SK-N-SH (cell line): ENCODE results near the gene SLC22A17. TPM values are rescaled to one million over a fixed set of nuclear protein-coding genes. Genes with fewer than 3 reads are reported as not detected.

Source experiments
- CTCF ChIA-PET: fragments of 300-600, 350-600 bp; formaldehyde crosslinking; extraction: SDS; loops from one replicate; lab custom pipeline; 2021; lab: Yijun Ruan, JAX
- POLR2A ChIA-PET: fragments of 350-600 bp; sonication (Branson Sonifier 250); formaldehyde crosslinking; extraction: SDS; loops from one replicate; lab custom pipeline; 2020; ENCODE audit warnings: antibody characterized with exemption, inconsistent platforms; lab: Yijun Ruan, JAX
- DNase-seq: peaks from one replicate; pipeline ENCODE4 v3.0.0; 2012
- H2AFZ ChIP-seq: fragments of 200-600 bp; sonication (generic); 2 replicates; pipeline ENCODE4 v1.8.1; 2016; ENCODE audit warnings: antibody characterized with exemption, mild to moderate bottlenecking, low read depth
- H3F3A ChIP-seq: fragments of 200-600 bp; sonication (generic); replicated peaks from 2 replicates; pipeline ENCODE3; 2016; ENCODE audit warnings: antibody characterized with exemption, mild to moderate bottlenecking; ENCODE audit not compliant: insufficient read depth
- H3K27ac ChIP-seq, 2 experiments: fragments of 200-500 bp in 1 of 2; fragments of 200-600 bp in 1 of 2; sonication (Bioruptor generic) in 1 of 2; sonication (generic), shearing (Covaris generic) in 1 of 2; 2 replicates each; pipeline versions ENCODE4 v1.5.1 to v1.6.1; 2014 to 2016; ENCODE audit warnings: low read depth in 2 of 2, inconsistent platforms in 1 of 2, low read length in 1 of 2, mild to moderate bottlenecking in 1 of 2, mixed read lengths in 1 of 2
- H3K27me3 ChIP-seq: fragments of 200-600 bp; sonication (generic), shearing (Covaris generic); 2 replicates; pipeline ENCODE4 v1.6.1; 2016; ENCODE audit warnings: mixed run types; ENCODE audit not compliant: insufficient read depth
- H3K36me3 ChIP-seq, 2 experiments: fragments of 200-500 bp in 1 of 2; fragments of 200-600 bp in 1 of 2; sonication (Bioruptor generic) in 1 of 2; sonication (generic) in 1 of 2; replicated peaks in 1 of 2; 2 replicates each; pipeline versions ENCODE3 to v1.5.1; 2014 to 2016; ENCODE audit warnings: low read length in 1 of 2, mild to moderate bottlenecking in 1 of 2; ENCODE audit not compliant: insufficient read depth in 2 of 2, control insufficient read depth in 1 of 2
- H3K4me1 ChIP-seq, 2 experiments: fragments of 200-500 bp in 1 of 2; fragments of 200-600 bp in 1 of 2; sonication (Bioruptor generic) in 1 of 2; sonication (generic), shearing (Covaris generic) in 1 of 2; 2 replicates each; pipeline versions ENCODE4 v1.5.1 to v1.6.1; 2014 to 2016; ENCODE audit warnings: low read depth in 1 of 2, low read length in 1 of 2, mixed run types in 1 of 2; ENCODE audit not compliant: insufficient read depth in 2 of 2, control insufficient read depth in 1 of 2
- H3K4me2 ChIP-seq: fragments of 200-600 bp; sonication (generic), shearing (Covaris generic); 2 replicates; pipeline ENCODE4 v1.6.1; 2017; ENCODE audit warnings: mixed run types
- H3K4me3 ChIP-seq, 2 experiments: fragments of 200-500 bp in 1 of 2; fragments of 200-600 bp in 1 of 2; sonication (Bioruptor generic) in 1 of 2; sonication (generic), shearing (Covaris generic) in 1 of 2; 2 replicates each; pipeline versions ENCODE4 v1.5.1 to v1.8.1; 2014 to 2016; ENCODE audit warnings: low read depth in 2 of 2, inconsistent platforms in 1 of 2, low read length in 1 of 2, mild to moderate bottlenecking in 1 of 2, mixed read lengths in 1 of 2, moderate library complexity in 1 of 2
- H3K79me2 ChIP-seq: fragments of 200-600 bp; sonication (generic); 2 replicates; pipeline ENCODE4 v1.8.1; 2017; ENCODE audit warnings: mild to moderate bottlenecking; ENCODE audit not compliant: insufficient read depth
- H3K9ac ChIP-seq: fragments of 200-600 bp; sonication (generic); 2 replicates; pipeline ENCODE4 v1.6.1; 2017; ENCODE audit warnings: mixed run types
- H3K9me2 ChIP-seq: fragments of 200-600 bp; sonication (generic); 2 replicates; pipeline ENCODE4 v1.6.1; 2017; ENCODE audit warnings: mixed run types
- H3K9me3 ChIP-seq: fragments of 200-600 bp; sonication (generic); 2 replicates; pipeline ENCODE4 v1.6.1; 2017; ENCODE audit warnings: mixed run types, mild to moderate bottlenecking, moderate library complexity
- H4K20me1 ChIP-seq: fragments of 200-600 bp; sonication (generic); 2 replicates; pipeline ENCODE4 v1.6.1; 2017; ENCODE audit warnings: mild to moderate bottlenecking, mixed run types; ENCODE audit not compliant: insufficient read depth
- CHD2 ChIP-seq: fragments of 150-350 bp; IDR thresholded peaks from 2 replicates; pipeline ENCODE4 v1.6.1; 2018; ENCODE audit warnings: low read length; ENCODE audit not compliant: partially characterized antibody
- FOSL2 ChIP-seq: IDR thresholded peaks from 2 replicates; pipeline ENCODE4 v1.4.0; 2012; ENCODE audit warnings: low read depth, mild to moderate bottlenecking, moderate library complexity, borderline replicate concordance
- FOXJ3 ChIP-seq: sonication (generic); formaldehyde crosslinking; IDR thresholded peaks from 2 replicates; pipeline ENCODE4 v1.5.1; 2020; ENCODE audit warnings: mild to moderate bottlenecking, missing genetic modification reagents
- GABPA ChIP-seq: IDR thresholded peaks from 2 replicates; pipeline ENCODE4 v1.4.0; 2012; ENCODE audit warnings: low read depth, mild to moderate bottlenecking
- GATA2 ChIP-seq: sonication (generic); formaldehyde crosslinking; IDR thresholded peaks from 2 replicates; pipeline ENCODE4 v1.5.0; 2020; ENCODE audit warnings: mild to moderate bottlenecking, missing genetic modification reagents
- RAD21 ChIP-seq: IDR thresholded peaks from 2 replicates; pipeline ENCODE4 v1.6.1; 2012; ENCODE audit warnings: mild to moderate bottlenecking, low read length
- USF1 ChIP-seq: IDR thresholded peaks from 2 replicates; pipeline ENCODE4 v1.4.0; 2012; ENCODE audit warnings: low read depth, borderline replicate concordance
- WGBS: methylation state at CpG from one replicate; pipeline ENCODE4 v1.1.6; 2017; ENCODE audit warnings: low lambda C conversion rate; 5-methylcytosine and 5-hydroxymethylcytosine counted together
- polyA plus RNA-seq, 3 experiments: library from polyadenylated mRNA; depleted of rRNA; stranded (reverse); fragments of >200 nt; gene quantifications; 2 replicates each; pipeline ENCODE4 v1.2.3, GENCODE V29; 2012
- TF ChIP-seq, protein P1 (sequence below): fragments of 200-600 bp; sonication (generic); IDR thresholded peaks from 2 replicates; pipeline ENCODE4 v1.6.1; 2017; ENCODE audit warnings: antibody characterized with exemption, mild to moderate bottlenecking, moderate library complexity

The SLC22A17 gene
- polyA plus RNA-seq, 1 of the 3 experiments (the other 2 are of a cell fraction) = 27.2 TPM

DNA sequence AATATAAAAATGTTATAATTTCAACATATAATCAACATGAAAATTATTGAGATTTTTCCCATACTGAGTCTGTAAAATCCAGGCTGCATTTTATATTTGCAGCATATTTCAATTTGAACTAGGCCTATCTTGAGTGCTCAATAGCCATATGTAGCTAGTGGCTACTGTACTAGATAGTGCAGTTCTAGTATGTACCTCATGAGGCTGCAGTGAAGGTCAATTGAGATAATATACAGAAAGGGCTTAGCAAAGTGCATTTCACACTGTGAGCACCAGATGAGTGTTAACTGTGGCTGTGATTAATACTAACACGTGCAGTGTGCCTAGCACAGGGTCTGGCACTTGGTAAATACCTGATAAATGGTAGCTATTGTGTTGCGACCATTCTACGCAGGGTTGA is 5.4 kb upstream of the SLC22A17 start:
- Histone ChIP-seq H3K4me3 (no peak overlapping the region), H3K4me1 (peaks cover 0 to 4% of the 10 kb centered on the region in 2 experiments; a peak in 2 of 4 replicates), H3K9ac (no peak overlapping the region), H3K27ac (no peak overlapping the region), H3K27me3 (no peaks in the 10 kb centered on the region), H3K9me2 (no peaks in the 10 kb centered on the region), H3K79me2 (no peaks in the 10 kb centered on the region), H3F3A (no peaks in the 10 kb centered on the region), H3K4me2 (no peak overlapping the region), H4K20me1 (no peaks in the 10 kb centered on the region), H3K36me3 (peaks cover 0 to 2% of the 10 kb centered on the region in 2 experiments), H2AFZ (no peak overlapping the region), H3K9me3 (no peaks in the 10 kb centered on the region)
- ChIA-PET POLR2A (interaction anchor here (0.6 kb wide), 1 partner anchor 55 kb away, joined by 3 read pairs; no protein-coding TSS in a partner anchor), CTCF (interaction anchor here (1.8 to 6.4 kb wide), 2 partner anchors 12 to 23 kb away, joined by 8 to 42 read pairs; no protein-coding TSS in a partner anchor)
- 84% methylated on average over 3 of the region's 3 CpGs for WGBS
- DNase-seq = no peak
- TF ChIP-seq FOXJ3 (CRISPR knock-in tag) (no peak), GABPA (no peak)

- Histone ChIP-seq H3F3A (no peaks in the 10 kb centered on the region), H3K9me3 (no peaks in the 10 kb centered on the region), H3K79me2 (no peaks in the 10 kb centered on the region), H4K20me1 (no peaks in the 10 kb centered on the region), H3K4me1 (peaks cover 0 to 4% of the 10 kb centered on the region in 2 experiments; a peak in 2 of 4 replicates), H3K36me3 (peaks cover 0 to 2% of the 10 kb centered on the region in 2 experiments), H3K27ac (no peak overlapping the region), H3K27me3 (no peaks in the 10 kb centered on the region), H2AFZ (no peak overlapping the region), H3K4me2 (no peak overlapping the region), H3K4me3 (no peak overlapping the region), H3K9me2 (no peaks in the 10 kb centered on the region), H3K9ac (no peak overlapping the region)
- CTCF ChIA-PET = interaction anchor here (0.8 to 6.4 kb wide), 3 partner anchors 24 to 35 kb away, joined by 3 to 42 read pairs (median 6); no protein-coding TSS in a partner anchor
- TF ChIP-seq GATA2 = no peak
- TF ChIP-seq, protein P1, sequence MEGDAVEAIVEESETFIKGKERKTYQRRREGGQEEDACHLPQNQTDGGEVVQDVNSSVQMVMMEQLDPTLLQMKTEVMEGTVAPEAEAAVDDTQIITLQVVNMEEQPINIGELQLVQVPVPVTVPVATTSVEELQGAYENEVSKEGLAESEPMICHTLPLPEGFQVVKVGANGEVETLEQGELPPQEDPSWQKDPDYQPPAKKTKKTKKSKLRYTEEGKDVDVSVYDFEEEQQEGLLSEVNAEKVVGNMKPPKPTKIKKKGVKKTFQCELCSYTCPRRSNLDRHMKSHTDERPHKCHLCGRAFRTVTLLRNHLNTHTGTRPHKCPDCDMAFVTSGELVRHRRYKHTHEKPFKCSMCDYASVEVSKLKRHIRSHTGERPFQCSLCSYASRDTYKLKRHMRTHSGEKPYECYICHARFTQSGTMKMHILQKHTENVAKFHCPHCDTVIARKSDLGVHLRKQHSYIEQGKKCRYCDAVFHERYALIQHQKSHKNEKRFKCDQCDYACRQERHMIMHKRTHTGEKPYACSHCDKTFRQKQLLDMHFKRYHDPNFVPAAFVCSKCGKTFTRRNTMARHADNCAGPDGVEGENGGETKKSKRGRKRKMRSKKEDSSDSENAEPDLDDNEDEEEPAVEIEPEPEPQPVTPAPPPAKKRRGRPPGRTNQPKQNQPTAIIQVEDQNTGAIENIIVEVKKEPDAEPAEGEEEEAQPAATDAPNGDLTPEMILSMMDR = no peak
- WGBS = 83% methylated on average over 2 of the region's 8 CpGs
- no peak for DNase-seq
- POLR2A ChIA-PET = interaction anchor here (0.6 kb wide), 1 partner anchor 56 kb away, joined by 3 read pairs; no protein-coding TSS in a partner anchor
Measured at GRCh38 chr14:23357261-23357660, 4.6 kb upstream of the SLC22A17 start.

DNA sequence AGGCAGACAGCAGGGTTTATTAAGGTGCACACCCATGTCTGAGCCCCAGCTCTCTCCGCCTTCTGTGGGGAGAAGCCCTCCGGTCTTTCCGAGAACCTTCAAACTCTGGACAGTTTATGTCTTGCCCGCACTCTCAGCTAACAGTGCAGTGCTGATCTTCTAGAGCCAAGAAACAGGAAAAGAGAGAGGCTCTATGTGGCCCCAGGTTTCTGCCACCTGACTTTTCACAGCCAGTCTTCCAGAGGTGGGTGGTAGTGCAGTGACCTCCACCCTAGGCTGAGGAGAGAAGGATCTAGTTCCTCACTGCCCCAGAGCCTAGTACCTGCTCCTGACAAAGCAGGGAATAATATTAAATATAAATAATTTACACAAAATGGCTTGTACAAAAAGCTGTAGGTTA is 4.0 kb upstream of the SLC22A17 start:
- H3K9me3 ChIP-seq = no peaks in the 10 kb centered on the region
- H3F3A ChIP-seq = no peaks in the 10 kb centered on the region
- no CpG with 5 or more reads among the region's 4 CpGs for WGBS
- H3K4me2 ChIP-seq = no peak overlapping the region
- TF ChIP-seq RAD21 = no peak
- no peak for TF ChIP-seq USF1
- TF ChIP-seq FOSL2 = no peak
- no peak for TF ChIP-seq CHD2
- ChIA-PET CTCF (interaction anchor here (0.8 to 6.4 kb wide), 3 partner anchors 24 to 34 kb away, joined by 3 to 42 read pairs (median 6); no protein-coding TSS in a partner anchor), POLR2A (no interaction called here)
- H3K9me2 ChIP-seq = no peaks in the 10 kb centered on the region
- no peak overlapping the region for H2AFZ ChIP-seq
- H3K36me3 ChIP-seq = peaks cover 0 to 2% of the 10 kb centered on the region in 2 experiments
- no peak overlapping the region for H3K27ac ChIP-seq
- no peaks in the 10 kb centered on the region for H4K20me1 ChIP-seq
- DNase-seq = no peak
- peaks cover 0 to 7% of the 10 kb centered on the region in 2 experiments; a peak in 1 of 4 replicates for H3K4me1 ChIP-seq
- H3K27me3 ChIP-seq = no peaks in the 10 kb centered on the region
- H3K9ac ChIP-seq = no peak overlapping the region
- H3K79me2 ChIP-seq = no peaks in the 10 kb centered on the region
- H3K4me3 ChIP-seq = no peak overlapping the region
